HEK293 (cell line): Measurements from ENCODE around the gene TRNAU1AP.

Experiments
- ZNF350 ChIP-seq: fragments of 450-650 bp; formaldehyde crosslinking; IDR thresholded peaks from 2 replicates; pipeline ENCODE4 v1.5.0; 2017; ENCODE audit warnings: missing biosample characterization, mild to moderate bottlenecking, missing genetic modification characterization
- ZNF843 ChIP-seq: fragments of 450-650 bp; formaldehyde crosslinking; IDR thresholded peaks from 2 replicates; pipeline ENCODE4 v1.5.1; 2016; ENCODE audit warnings: missing biosample characterization, missing genetic modification characterization

GRCh38 chr1:28577052-28577678 is 24.3 kb downstream of the TRNAU1AP start:
- TF ChIP-seq ZNF843 (tag by site-specific recombination), result no peak
- TF ChIP-seq ZNF350 (tag by site-specific recombination), result no peak
